Skeletal muscle tissue (tissue), 4 donors: ENCODE results near the gene MYO1B. TPM values are rescaled to one million over a fixed set of nuclear protein-coding genes. Genes with fewer than 3 reads are reported as not detected.

Source experiments
- H3K27ac ChIP-seq: one replicate; pipeline ENCODE4 v1.7.0; 2013; ENCODE audit warnings: mild to moderate bottlenecking, low read depth, low read length, inconsistent platforms
- H3K27me3 ChIP-seq, 3 donors: one replicate each; pipeline ENCODE4 v1.7.0; 2013; ENCODE audit warnings: low read length in 3 of 3; ENCODE audit not compliant: control insufficient read depth in 3 of 3, insufficient read depth in 3 of 3
- H3K36me3 ChIP-seq, 3 donors: one replicate each; pipeline ENCODE4 v1.7.0; 2013; ENCODE audit warnings: low read length in 3 of 3; ENCODE audit not compliant: control insufficient read depth in 3 of 3, insufficient read depth in 3 of 3
- H3K4me1 ChIP-seq, 3 donors: one replicate each; pipeline ENCODE4 v1.7.0; 2013; ENCODE audit warnings: low read length in 3 of 3, mild to moderate bottlenecking in 3 of 3; ENCODE audit not compliant: control insufficient read depth in 3 of 3, insufficient read depth in 3 of 3
- H3K4me3 ChIP-seq, 3 donors: one replicate each; pipeline ENCODE4 v1.7.0; 2013; ENCODE audit warnings: low read length in 3 of 3
- H3K9ac ChIP-seq, 3 donors: one replicate each; pipeline ENCODE4 v1.7.0; 2013; ENCODE audit warnings: low read length in 3 of 3, mild to moderate bottlenecking in 3 of 3, moderate library complexity in 2 of 3, low read depth in 1 of 3
- H3K9me3 ChIP-seq, 3 donors: one replicate each; pipeline ENCODE4 v1.7.0; 2013; ENCODE audit warnings: low read length in 3 of 3; ENCODE audit not compliant: control insufficient read depth in 3 of 3
- total RNA-seq: library from RNA; depleted of rRNA; stranded (reverse); fragments of >200 nt; gene quantifications from one replicate; pipeline ENCODE4 v1.2.3, GENCODE V29; 2014
- donor health status: Osteomylitis.

Gene MYO1B
- total RNA-seq, 1 donor from 2014 or later = 125 TPM

GRCh38 chr2:191301971-191302370 is 56.8 kb downstream of the MYO1B start:
- Histone ChIP-seq H3K4me3 (no peak overlapping the region), H3K9me3 (no peaks in the 10 kb centered on the region), H3K9ac (no peak overlapping the region), H3K4me1 (peaks cover 9% of the 10 kb centered on the region in 3 donors), H3K27me3 (no peaks in the 10 kb centered on the region), H3K27ac (no peak overlapping the region), H3K36me3 (no peaks in the 10 kb centered on the region)

GRCh38 chr2:191302459-191303139 is 57.4 kb downstream of the MYO1B start:
- Histone ChIP-seq H3K9me3 (no peaks in the 10 kb centered on the region), H3K36me3 (no peaks in the 10 kb centered on the region), H3K4me3 (no peak overlapping the region), H3K27ac (no peak overlapping the region), H3K27me3 (no peaks in the 10 kb centered on the region), H3K4me1 (peaks cover 9 to 12% (median 9%) of the 10 kb centered on the region in 3 donors), H3K9ac (no peak overlapping the region)

GRCh38 chr2:191303140-191304005 is 58.2 kb downstream of the MYO1B start:
- Histone ChIP-seq H3K27ac (no peak overlapping the region), H3K36me3 (no peaks in the 10 kb centered on the region), H3K27me3 (no peaks in the 10 kb centered on the region), H3K9ac (no peak overlapping the region), H3K4me3 (no peak overlapping the region), H3K4me1 (peaks cover 9 to 12% (median 9%) of the 10 kb centered on the region in 3 donors), H3K9me3 (no peaks in the 10 kb centered on the region)

- no peaks in the 10 kb centered on the region for H3K36me3 ChIP-seq
- H3K27me3 ChIP-seq = no peaks in the 10 kb centered on the region
- peak overlapping the region in 2 of 3 donors; percentile 20 to 36 for H3K9ac ChIP-seq
- no peaks in the 10 kb centered on the region for H3K9me3 ChIP-seq
- H3K27ac ChIP-seq = peak overlapping the region; percentile 73
- peak overlapping the region in 1 of 3 donors; percentile 18 for H3K4me3 ChIP-seq
- peaks cover 9 to 12% (median 9%) of the 10 kb centered on the region in 3 donors for H3K4me1 ChIP-seq
Observed at GRCh38 chr2:191304939-191305875, 60.0 kb downstream of the MYO1B start.

GRCh38 chr2:191308026-191308425 is 62.8 kb downstream of the MYO1B start:
- H3K9me3 ChIP-seq = no peaks in the 10 kb centered on the region
- no peak overlapping the region for H3K27ac ChIP-seq
- H3K27me3 ChIP-seq = no peaks in the 10 kb centered on the region
- no peak overlapping the region for H3K9ac ChIP-seq
- no peaks in the 10 kb centered on the region for H3K36me3 ChIP-seq
- no peak overlapping the region for H3K4me3 ChIP-seq
- peaks cover 9 to 12% (median 11%) of the 10 kb centered on the region in 3 donors for H3K4me1 ChIP-seq

- Histone ChIP-seq H3K9me3 (no peaks in the 10 kb centered on the region), H3K4me1 (peaks cover 0 to 6% (median 4%) of the 10 kb centered on the region in 3 donors), H3K27me3 (no peaks in the 10 kb centered on the region), H3K27ac (no peak overlapping the region), H3K4me3 (no peak overlapping the region), H3K9ac (no peak overlapping the region), H3K36me3 (no peaks in the 10 kb centered on the region)
Observed at GRCh38 chr2:191311156-191311555, 66.0 kb downstream of the MYO1B start.

- Histone ChIP-seq H3K27ac (no peak overlapping the region), H3K9ac (no peak overlapping the region), H3K27me3 (no peaks in the 10 kb centered on the region), H3K4me3 (no peak overlapping the region), H3K9me3 (no peaks in the 10 kb centered on the region), H3K4me1 (peaks cover 0 to 4% (median 3%) of the 10 kb centered on the region in 3 donors), H3K36me3 (no peaks in the 10 kb centered on the region)
Observed at GRCh38 chr2:191311627-191312026, 66.4 kb downstream of the MYO1B start.

- Histone ChIP-seq H3K9me3 (no peaks in the 10 kb centered on the region), H3K27me3 (no peaks in the 10 kb centered on the region), H3K4me1 (peaks cover 0 to 2% (median 1%) of the 10 kb centered on the region in 3 donors), H3K4me3 (no peak overlapping the region), H3K9ac (no peak overlapping the region), H3K27ac (no peak overlapping the region), H3K36me3 (no peaks in the 10 kb centered on the region)
Observed at GRCh38 chr2:191312163-191312562, 67.0 kb downstream of the MYO1B start.

- Histone ChIP-seq H3K27me3 (no peaks in the 10 kb centered on the region), H3K4me1 (peaks cover 0 to 2% (median 0%) of the 10 kb centered on the region in 3 donors), H3K9me3 (no peaks in the 10 kb centered on the region), H3K36me3 (no peaks in the 10 kb centered on the region), H3K9ac (no peak overlapping the region), H3K27ac (no peak overlapping the region), H3K4me3 (no peak overlapping the region)
Observed at GRCh38 chr2:191312662-191313061, 67.5 kb downstream of the MYO1B start.
